K562 (cell line): Measurements from ENCODE around the gene ABHD16B. TPM values are rescaled to one million over a fixed set of nuclear protein-coding genes. Genes with fewer than 3 reads are reported as not detected.
A peak's percentile ranks its signal among the peaks of the same experiment; 100 is the strongest.

ENCODE experiments used
- ARID2 ChIP-seq: fragments of 450-650 bp; IDR thresholded peaks from 2 replicates; pipeline ENCODE4 v1.6.1; 2017; ENCODE audit warnings: antibody characterized with exemption, mild to moderate bottlenecking
- ATF3 ChIP-seq, 2 experiments: fragments of 450-650 bp in 1 of 2; sonication (generic) in 1 of 2; formaldehyde crosslinking in 1 of 2; IDR thresholded peaks in 1 of 2; conservative IDR thresholded peaks in 1 of 2; 2 replicates each; pipeline versions ENCODE4 v1.6.1 to v1.8.1; 2016 to 2023; ENCODE audit warnings: mild to moderate bottlenecking in 2 of 2, moderate library complexity in 2 of 2, inconsistent platforms in 1 of 2, missing genetic modification reagents in 1 of 2
- CC2D1A ChIP-seq: fragments of 450-650 bp; IDR thresholded peaks from 2 replicates; pipeline ENCODE4 v1.6.1; 2017; ENCODE audit warnings: mild to moderate bottlenecking
- CCNT2 ChIP-seq: IDR thresholded peaks from 2 replicates; pipeline ENCODE4 v1.6.1; 2011; ENCODE audit warnings: borderline replicate concordance, low read depth, mild to moderate bottlenecking, moderate library complexity, mixed read lengths, low read length; ENCODE audit not compliant: insufficient read length; ENCODE audit errors: extremely low read depth
- CHD2 ChIP-seq: IDR thresholded peaks from 2 replicates; pipeline ENCODE4 v1.6.1; 2011; ENCODE audit warnings: low read depth, low read length
- GATAD2A ChIP-seq: fragments of 450-650 bp; IDR thresholded peaks from 2 replicates; pipeline ENCODE4 v1.6.1; 2017
- HDAC8 ChIP-seq: fragments of 450-650 bp; IDR thresholded peaks from 2 replicates; pipeline ENCODE4 v1.6.1; 2016; ENCODE audit warnings: mild to moderate bottlenecking, missing genetic modification characterization, moderate library complexity, missing compliant biosample characterization
- JUND ChIP-seq, 2 experiments: IDR thresholded peaks; 2 replicates in 1 of 2; 3 replicates in 1 of 2; pipeline ENCODE4 v1.6.1; 2011; ENCODE audit warnings: borderline replicate concordance in 2 of 2, low read depth in 2 of 2, low read length in 2 of 2, improper control_type of control experiment in 1 of 2, missing biosample characterization in 1 of 2, missing genetic modification characterization in 1 of 2, missing genetic modification reagents in 1 of 2
- MCM5 ChIP-seq: fragments of 450-650 bp; IDR thresholded peaks from 2 replicates; pipeline ENCODE4 v1.6.1; 2016; ENCODE audit warnings: low read depth
- PHF8 ChIP-seq: fragments of 200-600 bp; sonication (generic); IDR thresholded peaks from 2 replicates; pipeline ENCODE4 v1.6.1; 2012; ENCODE audit warnings: mixed run types, mild to moderate bottlenecking, inconsistent platforms, low read length, moderate library complexity, borderline replicate concordance
- RB1 ChIP-seq: fragments of 450-650 bp; IDR thresholded peaks from 2 replicates; pipeline ENCODE4 v1.6.1; 2017; ENCODE audit warnings: low read depth, mild to moderate bottlenecking
- SETDB1 ChIP-seq: IDR thresholded peaks from one replicate; pipeline ENCODE4 v1.6.1; 2012; ENCODE audit warnings: low read length, control low read depth, inconsistent platforms
- TRIM24 ChIP-seq, 2 experiments: fragments of 450-650 bp; IDR thresholded peaks; 2 replicates each; pipeline ENCODE4 v1.6.1; 2016
- XRCC5 ChIP-seq: fragments of 200-400 bp; formaldehyde crosslinking; IDR thresholded peaks from 2 replicates; pipeline ENCODE4 v1.6.1; 2017; ENCODE audit warnings: low read depth, mild to moderate bottlenecking, low read length
- ZBTB40 ChIP-seq, 2 experiments: fragments of 450-650 bp in 1 of 2; sonication (generic) in 1 of 2; formaldehyde crosslinking in 1 of 2; IDR thresholded peaks; 2 replicates each; pipeline versions ENCODE4 v1.7.1 to v1.9.0; 2016 to 2022; ENCODE audit warnings: inconsistent platforms in 1 of 2, mild to moderate bottlenecking in 1 of 2, missing genetic modification reagents in 1 of 2
- ZNF583 ChIP-seq: fragments of 250-450 bp; sonication (Bioruptor Pico); IDR thresholded peaks from 2 replicates; pipeline ENCODE4 v1.4.0; 2020
- ZNF696 ChIP-seq: fragments of 250-450 bp; sonication (Bioruptor Pico); conservative IDR thresholded peaks from 2 replicates; pipeline ENCODE4 v1.4.0; 2020; ENCODE audit warnings: mild to moderate bottlenecking, moderate library complexity
- ZNF76 ChIP-seq: fragments of 250-450 bp; sonication (Bioruptor Pico); IDR thresholded peaks from 2 replicates; pipeline ENCODE4 v1.4.0; 2020; ENCODE audit warnings: mild to moderate bottlenecking, moderate library complexity, borderline replicate concordance
- polyA plus RNA-seq, 8 experiments: library from polyadenylated mRNA; depleted of rRNA in 4 of 8; stranded (reverse) in 5 of 8; unstranded in 3 of 8; fragments of >200 nt; fragmentation: Nextera tagmentation in 2 of 8; fragmentation: Illumina TruSeq in 1 of 8; extraction: Ambion mirVana in 2 of 8; extraction: Trizol in 1 of 8; gene quantifications; 2 replicates each; pipeline versions ENCODE4 v1.2.1 to v1.2.3, GENCODE V29; 2011 to 2014; ENCODE audit warnings: inconsistent platforms in 1 of 8, missing spikeins in 1 of 8
- total RNA-seq, 7 experiments: library from RNA; depleted of rRNA in 6 of 7; stranded (reverse); fragments of >200 nt in 6 of 7; fragmentation: Illumina TruSeq in 2 of 7; extraction: Trizol in 2 of 7; gene quantifications; 2 replicates each; pipeline versions ENCODE4 v1.2.1 to v1.2.3, GENCODE V29; 2011 to 2021; ENCODE audit warnings: low replicate concordance in 1 of 7

The ABHD16B gene
- total and polyA plus RNA-seq, 9 of the 15 experiments (the other 6 are each of a cell fraction or from before 2014, with no cell fraction given): not detected

GRCh38 chr20:63858393-63859165 lies 2.7 kb upstream of the ABHD16B start (continued):
- TF ChIP-seq ZBTB40 (IDR thresholded peaks at IDR 0.05) (0 out of 2 replicates have a peak, but pooled peaks have one; percentile 34), ZBTB40 (CRISPR knock-in tag; IDR thresholded peaks at IDR 0.05) (no peak), PHF8 (peak; percentile 19; the same call in 1 of the 2 replicates), RB1 (no peak), ZNF583 (CRISPR knock-in tag) (no peak), MCM5 (no peak), TRIM24 (IDR thresholded peaks at IDR 0.05) (no peak), CHD2 (no peak), HDAC8 (tag) (no peak), ATF3 (IDR thresholded peaks at IDR 0.05) (no peak), ATF3 (CRISPR knock-in tag; conservative IDR thresholded peaks at IDR 0.05) (no peak), CCNT2 (no peak), ZNF696 (no peak), ZNF76 (CRISPR knock-in tag) (no peak), SETDB1 (no peak), JUND (IDR thresholded peaks at IDR 0.05; ENCODE audit: borderline replicate concordance, low read depth, low read length) (no peak), JUND (tag; IDR thresholded peaks at IDR 0.05; ENCODE audit: borderline replicate concordance, low read depth, low read length) (no peak), GATAD2A (no peak), XRCC5 (peak; percentile 69; the same call in 1 of the 2 replicates), CC2D1A (no peak), ARID2 (no peak)
